KMS-11 (cell line): ENCODE results near the gene LMNTD1.

ENCODE experiments used
- H2AFZ ChIP-seq: fragments of 200-600 bp; sonication (generic); 2 replicates; pipeline ENCODE4 v1.6.1; 2016; ENCODE audit warnings: antibody characterized with exemption, mixed run types, low read depth
- H3K27ac ChIP-seq: fragments of 200-600 bp; sonication (generic); 2 replicates; pipeline ENCODE4 v1.6.1; 2016; ENCODE audit warnings: mild to moderate bottlenecking, mixed run types
- H3K27me3 ChIP-seq: fragments of 200-600 bp; sonication (generic); 2 replicates; pipeline ENCODE4 v1.6.1; 2017; ENCODE audit warnings: mild to moderate bottlenecking, low read depth, mixed run types, moderate library complexity; ENCODE audit not compliant: insufficient read depth
- H3K36me3 ChIP-seq: fragments of 200-600 bp; sonication (generic); 2 replicates; pipeline ENCODE4 v1.6.1; 2017; ENCODE audit warnings: mild to moderate bottlenecking, mixed run types; ENCODE audit not compliant: insufficient read depth
- H3K4me1 ChIP-seq: fragments of 200-600 bp; sonication (generic); 2 replicates; pipeline ENCODE4 v1.6.1; 2016; ENCODE audit warnings: mild to moderate bottlenecking, low read depth, mixed run types; ENCODE audit not compliant: poor library complexity, severe bottlenecking
- H3K4me2 ChIP-seq: fragments of 200-600 bp; sonication (generic); 2 replicates; pipeline ENCODE4 v1.7.0; 2016; ENCODE audit warnings: mild to moderate bottlenecking, mixed run types
- H3K4me3 ChIP-seq: fragments of 200-600 bp; sonication (generic); IDR thresholded peaks from 2 replicates; pipeline ENCODE4 v1.6.1; 2017; ENCODE audit warnings: low read depth, low read length, mixed read lengths; ENCODE audit not compliant: insufficient read depth
- H3K79me2 ChIP-seq: fragments of 200-600 bp; sonication (generic); 2 replicates; pipeline ENCODE4 v1.6.1; 2016; ENCODE audit warnings: low read depth, mixed run types; ENCODE audit not compliant: insufficient read depth
- H3K9ac ChIP-seq: fragments of 200-600 bp; sonication (generic); 2 replicates; pipeline ENCODE4 v1.6.1; 2016; ENCODE audit warnings: mild to moderate bottlenecking, mixed run types
- H4K20me1 ChIP-seq: fragments of 200-600 bp; sonication (generic); 2 replicates; pipeline ENCODE4 v1.6.1; 2016; ENCODE audit warnings: mild to moderate bottlenecking, mixed run types; ENCODE audit not compliant: insufficient read depth
- CTCF ChIP-seq: fragments of 200-600 bp; sonication (generic); conservative IDR thresholded peaks from 2 replicates; pipeline ENCODE4 v1.6.1; 2017; ENCODE audit warnings: low read depth, mild to moderate bottlenecking, antibody characterized with exemption, low read length, moderate library complexity, mixed read lengths

The LMNTD1 gene

GRCh38 chr12:25585021-25585523 lies 32.0 kb upstream of the LMNTD1 start:
- Histone ChIP-seq H2AFZ (no peak overlapping the region), H3K27ac (no peak overlapping the region), H3K79me2 (no peaks in the 10 kb centered on the region), H3K9ac (no peak overlapping the region), H3K4me3 (no peak overlapping the region), H4K20me1 (no peaks in the 10 kb centered on the region), H3K4me1 (no peaks in the 10 kb centered on the region), H3K36me3 (no peaks in the 10 kb centered on the region), H3K4me2 (no peak overlapping the region), H3K27me3 (no peaks in the 10 kb centered on the region)
- TF ChIP-seq CTCF = no peak

GRCh38 chr12:25584596-25584995 lies 31.5 kb upstream of the LMNTD1 start:
- Histone ChIP-seq H3K27ac (no peak overlapping the region), H3K4me3 (no peak overlapping the region), H3K4me1 (no peaks in the 10 kb centered on the region), H2AFZ (no peak overlapping the region), H4K20me1 (no peaks in the 10 kb centered on the region), H3K79me2 (no peaks in the 10 kb centered on the region), H3K27me3 (no peaks in the 10 kb centered on the region), H3K9ac (no peak overlapping the region), H3K36me3 (no peaks in the 10 kb centered on the region), H3K4me2 (no peak overlapping the region)
- TF ChIP-seq CTCF = no peak

GRCh38 chr12:25583545-25583944 lies 30.5 kb upstream of the LMNTD1 start:
- Histone ChIP-seq H4K20me1 (no peaks in the 10 kb centered on the region), H3K27ac (no peak overlapping the region), H3K27me3 (no peaks in the 10 kb centered on the region), H3K4me3 (no peak overlapping the region), H3K4me1 (no peaks in the 10 kb centered on the region), H3K36me3 (no peaks in the 10 kb centered on the region), H3K4me2 (no peak overlapping the region), H3K79me2 (no peaks in the 10 kb centered on the region), H3K9ac (no peak overlapping the region), H2AFZ (no peak overlapping the region)
- TF ChIP-seq CTCF = no peak

GRCh38 chr12:25581067-25581466 lies 28.0 kb upstream of the LMNTD1 start:
- Histone ChIP-seq H3K79me2 (no peaks in the 10 kb centered on the region), H4K20me1 (no peaks in the 10 kb centered on the region), H3K4me2 (no peak overlapping the region), H3K4me1 (no peaks in the 10 kb centered on the region), H3K9ac (no peak overlapping the region), H3K27ac (no peak overlapping the region), H3K27me3 (no peaks in the 10 kb centered on the region), H3K36me3 (no peaks in the 10 kb centered on the region), H3K4me3 (no peak overlapping the region), H2AFZ (no peak overlapping the region)
- TF ChIP-seq CTCF = no peak
